Activated CD4-positive, alpha-beta T cell treated with anti-CD3 and anti-CD28 coated beads, Interleukin-2, amount 10 ng/mL, durations not matched to agents 24 days and 14 days (primary cell): ENCODE results near the gene SFMBT2. TPM values are rescaled to one million over a fixed set of nuclear protein-coding genes. Genes with fewer than 3 reads are reported as not detected.

Source experiments
- DNase-seq: peaks from one replicate; pipeline ENCODE4 v3.0.0; 2022
- H3K27ac Mint-ChIP-seq: one replicate; pipeline ENCODE4 v1.8.0; 2022; ENCODE audit warnings: mild to moderate bottlenecking, mixed read lengths
- H3K27me3 Mint-ChIP-seq: one replicate; pipeline ENCODE4 v1.8.0; 2022; ENCODE audit warnings: mixed read lengths
- H3K36me3 Mint-ChIP-seq: one replicate; pipeline ENCODE4 v1.8.0; 2022; ENCODE audit warnings: low read depth, mild to moderate bottlenecking, mixed read lengths
- H3K4me1 Mint-ChIP-seq: one replicate; pipeline ENCODE4 v1.8.0; 2021; ENCODE audit warnings: mixed read lengths
- H3K4me3 Mint-ChIP-seq: one replicate; pipeline ENCODE4 v1.8.0; 2022; ENCODE audit warnings: mild to moderate bottlenecking, moderate library complexity, mixed read lengths
- H3K9me3 Mint-ChIP-seq: one replicate; pipeline ENCODE4 v1.8.0; 2021; ENCODE audit warnings: mixed read lengths
- intact Hi-C: fragments of 100-400 bp; cut with micrococcal nuclease; formaldehyde crosslinking; loops from one replicate; pipeline ENCODE4 v1.15.1; 2023
- total RNA-seq: library from RNA; stranded (reverse); gene quantifications from 2 replicates; pipeline ENCODE4 v1.2.3, GENCODE V29; 2022

Gene SFMBT2
- total RNA-seq, 1 donor from 2014 or later, result 24.9 TPM

DNA sequence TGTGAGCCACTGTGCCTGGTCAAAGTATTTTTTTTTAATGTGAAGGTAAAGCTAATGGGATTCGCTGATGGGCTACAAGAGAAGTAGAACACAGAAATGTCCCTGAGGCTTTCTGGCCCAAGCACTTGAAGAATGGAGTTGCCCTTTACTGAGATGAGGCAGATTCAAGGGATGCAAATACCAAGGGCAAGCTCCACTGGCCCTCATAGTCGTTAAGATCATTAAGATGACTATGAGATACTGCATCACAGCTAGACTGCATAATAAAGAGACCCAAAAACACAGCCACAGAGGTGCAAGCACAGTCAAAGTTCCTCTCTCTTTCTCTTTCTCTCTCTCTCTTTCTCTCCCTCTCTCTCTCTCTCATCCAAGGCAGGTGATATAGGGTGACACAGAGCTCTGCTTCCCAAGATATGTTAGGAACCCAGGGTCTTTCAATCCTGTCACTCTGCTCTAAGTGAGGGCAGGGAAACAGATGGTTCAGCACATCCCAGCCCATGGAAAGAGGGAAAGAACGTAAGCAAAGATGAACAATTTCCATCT is 117.4 kb downstream of the SFMBT2 start:
- intact Hi-C loops, result no loop called here
- H3K27ac Mint-ChIP-seq, result no peak overlapping the region
- DNase-seq, result no peak
- H3K27me3 Mint-ChIP-seq, result no peaks in the 10 kb centered on the region
- H3K9me3 Mint-ChIP-seq, result no peaks in the 10 kb centered on the region
- H3K36me3 Mint-ChIP-seq, result peaks cover 17% of the 10 kb centered on the region
- peaks cover 23% of the 10 kb centered on the region for H3K4me1 Mint-ChIP-seq
- no peak overlapping the region for H3K4me3 Mint-ChIP-seq

GRCh38 chr10:7291487-7292270 is 119.2 kb downstream of the SFMBT2 start:
- Mint-ChIP-seq H3K27me3 (no peaks in the 10 kb centered on the region), H3K4me1 (peaks cover 14% of the 10 kb centered on the region)

DNA sequence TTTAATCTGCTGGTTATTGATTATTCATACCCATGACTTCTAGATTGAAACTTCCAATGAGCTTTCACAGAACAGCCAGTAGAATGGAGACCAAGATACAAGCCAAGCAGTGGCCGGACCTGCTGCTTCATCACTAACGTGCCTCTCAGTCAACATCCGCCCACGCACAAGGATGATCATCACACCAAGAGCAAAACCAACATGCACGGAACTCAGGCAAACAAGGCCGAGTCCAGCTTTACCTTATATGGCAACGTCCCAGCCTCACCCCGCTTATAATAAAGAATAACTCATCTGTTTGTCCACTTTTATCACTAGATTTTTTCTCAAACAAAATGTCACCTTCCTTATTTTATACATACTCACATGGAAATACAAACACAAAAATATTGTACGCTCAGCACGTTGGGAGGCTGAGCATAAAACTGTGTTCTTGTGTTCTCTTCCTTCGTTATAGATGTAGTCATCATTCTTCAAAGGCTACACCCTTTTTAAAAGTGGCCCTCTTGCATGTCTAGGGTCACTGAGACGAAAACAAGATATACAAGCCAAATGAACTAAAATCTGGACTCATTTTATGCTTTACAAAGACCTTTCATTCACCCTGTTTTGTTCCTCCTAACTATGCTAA is 122.7 kb downstream of the SFMBT2 start:
- DNase-seq, result no peak
- intact Hi-C loops, result no loop called here
- no peak overlapping the region for H3K4me3 Mint-ChIP-seq
- no peaks in the 10 kb centered on the region for H3K27me3 Mint-ChIP-seq
- H3K36me3 Mint-ChIP-seq, result peaks cover 29% of the 10 kb centered on the region
- H3K27ac Mint-ChIP-seq, result no peak overlapping the region
- H3K4me1 Mint-ChIP-seq, result peaks cover 19% of the 10 kb centered on the region
- no peaks in the 10 kb centered on the region for H3K9me3 Mint-ChIP-seq

More at GRCh38 chr10:7291487-7292270, 119.2 kb downstream of the SFMBT2 start:
- Mint-ChIP-seq H3K27ac (peak overlapping the region; percentile 61), H3K9me3 (no peaks in the 10 kb centered on the region), H3K4me3 (no peak overlapping the region), H3K36me3 (peaks cover 13% of the 10 kb centered on the region)
- intact Hi-C loops, result no loop called here
- no peak for DNase-seq

GRCh38 chr10:7287377-7287776 is 123.5 kb downstream of the SFMBT2 start:
- Mint-ChIP-seq H3K36me3 (peaks cover 30% of the 10 kb centered on the region), H3K4me1 (peaks cover 19% of the 10 kb centered on the region), H3K9me3 (no peaks in the 10 kb centered on the region), H3K4me3 (no peak overlapping the region), H3K27ac (no peak overlapping the region), H3K27me3 (no peaks in the 10 kb centered on the region)
- no peak for DNase-seq
- intact Hi-C loops, result no loop called here

- Mint-ChIP-seq H3K4me3 (no peak overlapping the region), H3K9me3 (no peaks in the 10 kb centered on the region), H3K36me3 (peaks cover 32% of the 10 kb centered on the region), H3K27ac (no peak overlapping the region), H3K27me3 (no peaks in the 10 kb centered on the region), H3K4me1 (peaks cover 15% of the 10 kb centered on the region)
- intact Hi-C loops, result no loop called here
- DNase-seq, result no peak
These were observed 125.1 kb downstream of the SFMBT2 start for GRCh38 chr10:7285522-7286322.

DNA sequence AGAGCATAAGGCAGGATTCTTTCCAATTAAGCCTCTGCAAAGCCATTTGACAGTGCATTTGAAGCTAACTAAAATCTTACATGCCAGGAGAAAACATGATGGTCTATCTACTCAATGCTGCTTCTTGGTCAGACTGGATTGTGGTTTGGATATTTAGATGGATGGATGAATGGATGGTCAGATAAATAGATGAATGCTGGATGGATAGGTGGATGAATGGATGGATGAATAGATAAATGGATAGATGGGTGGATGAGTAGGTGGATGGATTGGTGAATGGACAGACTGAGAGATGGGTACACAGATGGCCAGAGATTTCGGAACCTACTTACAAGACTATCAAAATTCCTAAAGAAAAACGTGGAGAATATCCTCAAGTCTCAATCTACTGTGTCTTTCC is 127.6 kb downstream of the SFMBT2 start:
- Mint-ChIP-seq H3K4me3 (no peak overlapping the region), H3K27ac (no peak overlapping the region), H3K9me3 (no peaks in the 10 kb centered on the region), H3K4me1 (peaks cover 20% of the 10 kb centered on the region), H3K36me3 (peaks cover 42% of the 10 kb centered on the region), H3K27me3 (no peaks in the 10 kb centered on the region)
- DNase-seq, result no peak
- intact Hi-C loops, result no loop called here

DNA sequence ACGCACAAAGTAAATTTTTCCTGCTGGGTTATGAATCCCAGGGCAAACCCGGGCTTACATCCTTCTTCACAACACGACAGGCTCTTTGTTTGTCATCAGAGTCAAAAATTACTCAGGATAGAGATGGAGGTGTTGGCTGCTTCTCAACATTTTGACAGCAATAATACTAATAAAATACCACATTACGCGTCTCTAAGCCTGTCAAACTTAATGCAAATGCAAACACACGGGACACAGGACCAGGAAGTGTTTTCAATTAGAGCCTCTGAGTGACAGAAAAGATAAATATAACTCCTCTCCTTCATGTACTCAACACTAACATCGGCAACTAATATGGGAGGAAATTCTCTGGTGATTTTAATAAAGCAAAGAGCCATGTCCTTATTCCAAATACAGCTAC is 128.4 kb downstream of the SFMBT2 start:
- no peaks in the 10 kb centered on the region for H3K27me3 Mint-ChIP-seq
- no peak overlapping the region for H3K4me3 Mint-ChIP-seq
- H3K36me3 Mint-ChIP-seq, result peaks cover 44% of the 10 kb centered on the region
- no peaks in the 10 kb centered on the region for H3K9me3 Mint-ChIP-seq
- no peak for DNase-seq
- H3K4me1 Mint-ChIP-seq, result peaks cover 22% of the 10 kb centered on the region
- no peak overlapping the region for H3K27ac Mint-ChIP-seq
- intact Hi-C loops, result no loop called here

- Mint-ChIP-seq H3K9me3 (no peaks in the 10 kb centered on the region), H3K36me3 (peaks cover 51% of the 10 kb centered on the region), H3K27ac (peak overlapping the region; percentile 18), H3K27me3 (no peaks in the 10 kb centered on the region), H3K4me3 (no peak overlapping the region), H3K4me1 (peaks cover 29% of the 10 kb centered on the region)
- intact Hi-C loops, result no loop called here
- DNase-seq, result no peak
These were observed 129.4 kb downstream of the SFMBT2 start for GRCh38 chr10:7281429-7281828.

DNA sequence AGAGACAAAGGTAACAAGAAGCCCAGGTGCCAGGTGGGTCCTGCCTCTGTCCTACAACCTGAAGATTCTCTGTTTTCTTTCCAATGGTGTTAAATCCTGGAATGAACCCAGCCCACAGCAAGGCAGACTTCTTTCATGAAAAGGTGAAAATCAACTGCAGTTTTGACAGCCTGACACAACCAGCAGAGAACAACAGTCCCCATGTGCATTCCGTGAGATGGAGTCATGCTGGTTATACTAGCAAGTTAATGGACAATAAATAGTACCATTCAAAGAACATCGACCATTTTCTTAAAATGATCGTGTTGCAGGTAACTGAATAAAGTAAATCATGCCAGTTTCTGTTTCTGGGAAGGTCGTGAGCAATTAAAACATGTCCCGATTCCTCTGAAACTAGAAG is 131.5 kb downstream of the SFMBT2 start:
- no peaks in the 10 kb centered on the region for H3K27me3 Mint-ChIP-seq
- H3K9me3 Mint-ChIP-seq, result no peaks in the 10 kb centered on the region
- DNase-seq, result no peak
- intact Hi-C loops, result no loop called here
- H3K4me1 Mint-ChIP-seq, result peaks cover 36% of the 10 kb centered on the region
- H3K36me3 Mint-ChIP-seq, result peaks cover 60% of the 10 kb centered on the region
- no peak overlapping the region for H3K4me3 Mint-ChIP-seq
- H3K27ac Mint-ChIP-seq, result no peak overlapping the region

GRCh38 chr10:7277867-7278266 is 133.0 kb downstream of the SFMBT2 start:
- Mint-ChIP-seq H3K27ac (no peak overlapping the region), H3K4me3 (no peak overlapping the region), H3K9me3 (no peaks in the 10 kb centered on the region), H3K4me1 (peaks cover 43% of the 10 kb centered on the region), H3K36me3 (peaks cover 61% of the 10 kb centered on the region), H3K27me3 (no peaks in the 10 kb centered on the region)
- no peak for DNase-seq
- intact Hi-C loops, result no loop called here

DNA sequence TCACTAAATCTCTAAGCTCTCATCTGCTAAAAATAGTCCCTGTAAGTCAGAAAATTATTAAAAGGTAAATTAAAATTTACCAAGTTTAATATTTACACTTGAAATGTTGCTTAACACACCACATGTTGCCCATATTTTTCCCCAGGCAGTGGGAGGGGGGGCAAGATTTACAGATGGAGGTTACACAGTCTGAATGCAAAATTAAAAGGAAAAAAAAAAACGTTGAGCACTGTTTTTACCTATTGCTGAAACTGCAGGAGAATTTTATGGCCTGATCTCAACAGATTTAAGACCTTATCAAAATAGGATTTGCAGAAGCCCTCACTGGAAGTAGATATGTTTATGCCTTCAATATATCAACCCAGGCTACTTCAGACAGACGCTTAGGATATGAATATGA is 133.4 kb downstream of the SFMBT2 start:
- no peak overlapping the region for H3K27ac Mint-ChIP-seq
- H3K4me3 Mint-ChIP-seq, result no peak overlapping the region
- no peaks in the 10 kb centered on the region for H3K9me3 Mint-ChIP-seq
- peaks cover 44% of the 10 kb centered on the region for H3K4me1 Mint-ChIP-seq
- peaks cover 64% of the 10 kb centered on the region for H3K36me3 Mint-ChIP-seq
- intact Hi-C loops, result no loop called here
- no peaks in the 10 kb centered on the region for H3K27me3 Mint-ChIP-seq
- DNase-seq, result no peak

DNA sequence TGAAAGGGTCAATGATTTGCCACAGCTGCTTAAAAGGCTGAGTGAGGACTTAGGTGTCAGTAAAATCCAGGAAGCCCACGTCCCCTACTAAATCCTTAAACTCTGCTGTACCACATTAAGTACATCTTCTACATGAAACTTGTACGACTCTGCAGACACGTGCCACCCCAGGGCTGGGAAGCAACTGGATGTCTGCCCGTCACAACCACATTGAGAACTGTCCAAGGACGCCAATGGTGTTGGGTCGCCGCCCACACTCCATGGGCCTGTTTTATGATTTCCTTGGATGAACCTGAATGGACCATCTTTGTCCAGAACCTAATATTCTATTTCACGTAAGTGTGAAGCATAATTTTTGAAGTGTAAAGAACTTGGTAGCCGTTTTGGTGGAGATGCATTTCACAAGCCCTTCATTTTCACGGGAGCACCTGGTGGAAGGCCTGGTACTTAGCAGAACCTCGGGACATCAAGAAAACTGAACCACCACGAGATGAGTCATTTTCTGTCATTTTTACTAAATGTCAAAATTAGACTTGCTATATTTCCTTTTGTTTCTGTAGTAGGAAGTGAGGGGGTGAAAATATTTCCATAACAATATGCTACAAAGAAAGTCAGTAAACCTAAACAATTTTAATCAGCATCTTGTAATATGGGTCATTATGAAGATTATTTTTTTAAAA is 134.9 kb downstream of the SFMBT2 start:
- H3K27ac Mint-ChIP-seq, result peak overlapping the region; percentile 81
- H3K4me1 Mint-ChIP-seq, result peaks cover 50% of the 10 kb centered on the region
- intact Hi-C loops, result loop anchor here (1.0 kb wide), 1 partner anchor 16 kb away; no protein-coding TSS in a partner anchor
- no peak for DNase-seq
- H3K36me3 Mint-ChIP-seq, result peaks cover 70% of the 10 kb centered on the region
- H3K4me3 Mint-ChIP-seq, result peak overlapping the region; percentile 21
- H3K9me3 Mint-ChIP-seq, result no peaks in the 10 kb centered on the region
- no peaks in the 10 kb centered on the region for H3K27me3 Mint-ChIP-seq

GRCh38 chr10:7274293-7274692 is 136.5 kb downstream of the SFMBT2 start:
- no peaks in the 10 kb centered on the region for H3K9me3 Mint-ChIP-seq
- peaks cover 73% of the 10 kb centered on the region for H3K36me3 Mint-ChIP-seq
- no peak for DNase-seq
- H3K4me1 Mint-ChIP-seq, result peaks cover 61% of the 10 kb centered on the region
- H3K27me3 Mint-ChIP-seq, result peaks cover 2% of the 10 kb centered on the region
- no peak overlapping the region for H3K27ac Mint-ChIP-seq
- H3K4me3 Mint-ChIP-seq, result no peak overlapping the region
- intact Hi-C loops, result no loop called here
